Breast epithelium (tissue), 3 donors: ENCODE results near the gene NEURL3.

Experiments used
- CTCF ChIP-seq, 3 donors: fragments of 450-650 bp; IDR thresholded peaks; one replicate each; pipeline ENCODE4 v1.5.1; 2016 to 2017; ENCODE audit warnings: antibody characterized with exemption in 3 of 3, mild to moderate bottlenecking in 3 of 3, moderate library complexity in 3 of 3
- POLR2A ChIP-seq: fragments of 450-650 bp; IDR thresholded peaks from one replicate; pipeline ENCODE4 v1.6.1; 2016; ENCODE audit warnings: antibody characterized with exemption, mild to moderate bottlenecking, moderate library complexity
- POLR2AphosphoS5 ChIP-seq, 3 donors: sonication (generic); formaldehyde crosslinking; IDR thresholded peaks; one replicate each; pipeline ENCODE4 v1.6.1; 2017; ENCODE audit warnings: antibody characterized with exemption in 3 of 3

DNA sequence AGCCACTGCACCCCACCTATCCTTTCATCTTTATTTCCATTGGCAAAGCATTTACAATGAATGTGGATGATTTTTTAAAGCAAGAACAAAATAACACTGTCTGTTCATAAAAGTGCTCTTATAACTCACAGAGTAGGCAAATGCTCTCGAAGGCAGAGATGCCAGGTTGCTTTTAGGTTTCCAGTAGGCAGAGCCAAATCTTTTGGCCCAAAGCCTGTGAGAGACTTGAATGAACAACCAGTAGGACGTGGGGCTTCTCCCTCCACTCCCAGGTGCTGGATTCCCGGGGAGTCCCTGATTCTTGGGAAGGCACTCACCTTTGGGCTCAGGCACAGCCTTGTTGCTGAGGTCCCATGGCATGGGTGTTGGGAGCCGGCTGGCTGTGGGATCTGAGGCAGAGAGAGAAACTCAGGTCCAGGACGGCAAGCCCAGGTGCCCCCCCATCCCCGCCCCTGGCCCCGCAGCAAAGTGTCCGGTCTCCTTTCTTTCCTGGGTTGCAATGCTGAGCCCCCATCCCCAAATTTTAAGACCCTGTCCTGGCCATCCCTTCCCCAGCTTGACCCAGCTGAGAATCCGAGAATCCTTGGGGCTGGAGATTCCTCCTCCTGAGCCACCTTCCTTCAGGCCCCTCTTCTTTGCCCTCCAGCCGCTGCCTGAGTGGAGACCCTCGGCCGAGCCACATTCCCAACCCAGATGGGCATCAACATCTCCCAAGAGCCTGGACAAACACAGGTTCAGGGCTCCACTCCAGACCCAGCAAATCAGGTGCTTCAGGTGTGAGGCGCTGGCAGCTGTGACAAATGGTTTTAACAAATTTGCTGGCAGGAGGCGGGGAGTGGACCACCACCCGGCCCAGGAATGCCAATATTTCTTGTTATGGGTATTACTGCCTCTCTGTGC, 5.8 kb downstream of the NEURL3 start:
- TF ChIP-seq CTCF (IDR thresholded peaks at IDR 0.05) (no peak), POLR2AphosphoS5 (IDR thresholded peaks at IDR 0.05) (no peak), POLR2A (no peak)
